HG03097 (cell line): ENCODE results near the gene B3GALT6.
"Not testable (repeated sequence)": the region's sequence is repeated elsewhere in the genome, so short reads cannot be mapped to it uniquely, and the experiment has no call there.

Source experiments
- ATAC-seq: cut with Tn5 transposase; IDR thresholded peaks from one replicate; pipeline ENCODE4 v1.9.1; 2021; ENCODE audit not compliant: unreplicated experiment, low FRiP score

The B3GALT6 gene

GRCh38 chr1:1242461-1243265, 10.6 kb downstream of the B3GALT6 start:
- no peak for ATAC-seq

GRCh38 chr1:1243266-1243660, 11.2 kb downstream of the B3GALT6 start:
- no peak for ATAC-seq

GRCh38 chr1:1243807-1244191, 11.8 kb downstream of the B3GALT6 start:
- no peak for ATAC-seq

- ATAC-seq: no peak
Measured at GRCh38 chr1:1244192-1244811, 12.3 kb downstream of the B3GALT6 start.

GRCh38 chr1:1245178-1245816, 13.3 kb downstream of the B3GALT6 start:
- no peak for ATAC-seq

GRCh38 chr1:1245817-1246576, 14.0 kb downstream of the B3GALT6 start:
- no peak for ATAC-seq

GRCh38 chr1:1246577-1247340, 14.7 kb downstream of the B3GALT6 start, which contains the start of gene C1QTNF12:
C1QTNF12 (minus strand) TSS chr1:1246722; CDS start chr1:1246690, 32 bp downstream.
- no peak for ATAC-seq

GRCh38 chr1:1247341-1247913, 15.4 kb downstream of the B3GALT6 start:
- no peak for ATAC-seq

GRCh38 chr1:1248009-1248913, 16.2 kb downstream of the B3GALT6 start:
- not testable (repeated sequence) for ATAC-seq

GRCh38 chr1:1250786-1251284, 18.8 kb downstream of the B3GALT6 start:
- no peak for ATAC-seq

- ATAC-seq: no peak
Measured at GRCh38 chr1:1253314-1253713, 21.3 kb downstream of the B3GALT6 start.

GRCh38 chr1:1253972-1254666, 22.1 kb downstream of the B3GALT6 start:
- ATAC-seq: no peak

- no peak for ATAC-seq
Measured at GRCh38 chr1:1254667-1254998, 22.6 kb downstream of the B3GALT6 start.

- ATAC-seq: no peak
Measured at GRCh38 chr1:1255078-1255477, 23.0 kb downstream of the B3GALT6 start.

GRCh38 chr1:1255611-1256010, 23.6 kb downstream of the B3GALT6 start:
- no peak for ATAC-seq

GRCh38 chr1:1256956-1257871, 25.2 kb downstream of the B3GALT6 start:
- ATAC-seq: no peak

GRCh38 chr1:1259119-1259488, 27.1 kb downstream of the B3GALT6 start:
- ATAC-seq: no peak
